Naive thymus-derived CD4-positive, alpha-beta T cell (primary cell): ENCODE data around the gene CBX3. TPM values are rescaled to one million over a fixed set of nuclear protein-coding genes. Genes with fewer than 3 reads are reported as not detected.
"Not testable (repeated sequence)": the region's sequence is repeated elsewhere in the genome, so short reads cannot be mapped to it uniquely, and the experiment has no call there.

Experiments used
- ATAC-seq: fragments of 150-1000 bp; cut with Tn5 transposase; 2 replicates; pipeline ENCODE4 v1.10.0; 2021; ENCODE audit warnings: mild to moderate bottlenecking, moderate library complexity
- CTCF ChIA-PET: fragments of 350-600 bp; sonication (Branson Sonifier 250); formaldehyde crosslinking; loops from one replicate; lab custom pipeline; 2021; ENCODE audit warnings: antibody characterized with exemption; lab: Charles Lee
- POLR2A ChIA-PET: fragments of 350-600 bp; sonication (Branson Sonifier 250); formaldehyde crosslinking; loops from one replicate; lab custom pipeline; 2021; ENCODE audit warnings: antibody characterized with exemption, inconsistent platforms; lab: Charles Lee
- DNase-seq, 9 donors: peaks; one replicate each; pipeline versions ENCODE4 v3.0.0 to v3.0.0-alpha.2; 2020 to 2022; ENCODE audit warnings: mixed read lengths in 1 of 9
- H3K27ac ChIP-seq: one replicate; pipeline ENCODE4 v1.7.0; 2013; ENCODE audit warnings: mild to moderate bottlenecking, low read depth, low read length, moderate library complexity
- H3K27me3 ChIP-seq, 2 donors: one replicate each; pipeline ENCODE4 v1.7.0; 2013; ENCODE audit warnings: low read length in 2 of 2, mild to moderate bottlenecking in 2 of 2, moderate library complexity in 2 of 2; ENCODE audit not compliant: control insufficient read depth in 2 of 2, insufficient read depth in 2 of 2
- H3K36me3 ChIP-seq, 3 experiments: 1 replicate in 2 of 3; 2 replicates in 1 of 3; pipeline ENCODE4 v1.7.0; 2013; ENCODE audit warnings: low read length in 3 of 3, mild to moderate bottlenecking in 3 of 3, moderate library complexity in 1 of 3; ENCODE audit not compliant: insufficient read depth in 3 of 3, control insufficient read depth in 2 of 3
- H3K4me1 ChIP-seq, 2 donors: one replicate each; pipeline ENCODE4 v1.7.0; 2013; ENCODE audit warnings: low read length in 2 of 2, mild to moderate bottlenecking in 2 of 2, moderate library complexity in 1 of 2; ENCODE audit not compliant: control insufficient read depth in 2 of 2, insufficient read depth in 2 of 2
- H3K4me3 ChIP-seq: 2 replicates; pipeline ENCODE4 v1.7.0; 2013; ENCODE audit warnings: mild to moderate bottlenecking, low read length
- H3K9me3 ChIP-seq, 3 experiments: 1 replicate in 2 of 3; 2 replicates in 1 of 3; pipeline ENCODE4 v1.7.0; 2013; ENCODE audit warnings: low read length in 3 of 3; ENCODE audit not compliant: control insufficient read depth in 2 of 3
- H3K27ac Mint-ChIP-seq, 9 donors: one replicate each; pipeline ENCODE4 v1.8.0; 2020 to 2022; ENCODE audit warnings: mixed read lengths in 9 of 9, mild to moderate bottlenecking in 8 of 9, moderate library complexity in 5 of 9, inconsistent platforms in 2 of 9
- H3K27me3 Mint-ChIP-seq, 5 donors: one replicate each; pipeline ENCODE4 v1.8.0; 2021 to 2022; ENCODE audit warnings: mixed read lengths in 5 of 5, mild to moderate bottlenecking in 1 of 5
- H3K36me3 Mint-ChIP-seq, 5 donors: one replicate each; pipeline ENCODE4 v1.8.0; 2020 to 2022; ENCODE audit warnings: mixed read lengths in 5 of 5, mild to moderate bottlenecking in 3 of 5, inconsistent platforms in 1 of 5
- H3K4me1 Mint-ChIP-seq, 7 donors: one replicate each; pipeline ENCODE4 v1.8.0; 2020 to 2022; ENCODE audit warnings: mixed read lengths in 7 of 7, mild to moderate bottlenecking in 3 of 7, inconsistent platforms in 1 of 7
- H3K4me3 Mint-ChIP-seq, 10 donors: one replicate each; pipeline ENCODE4 v1.8.0; 2020 to 2022; ENCODE audit warnings: mild to moderate bottlenecking in 10 of 10, mixed read lengths in 10 of 10, moderate library complexity in 6 of 10, inconsistent platforms in 2 of 10
- H3K9me3 Mint-ChIP-seq, 11 donors: one replicate each; pipeline ENCODE4 v1.8.0; 2020 to 2022; ENCODE audit warnings: mixed read lengths in 11 of 11, mild to moderate bottlenecking in 4 of 11, inconsistent platforms in 1 of 11, moderate library complexity in 1 of 11
- intact Hi-C, 2 donors: fragments of 100-400 bp; cut with micrococcal nuclease; formaldehyde crosslinking; loops; one replicate each; pipeline ENCODE4 v1.15.1; 2023
- polyA plus RNA-seq, 2 donors: library from polyadenylated mRNA; unstranded; fragments of 300-500 nt; fragmentation: Illumina TruSeq; gene quantifications; one replicate each; pipeline ENCODE4 v1.2.3, GENCODE V29; 2021
- total RNA-seq, 6 experiments: library from RNA in 5 of 6; stranded (reverse) in 5 of 6; gene quantifications; 1 replicate in 5 of 6; 2 replicates in 1 of 6; pipeline ENCODE4 v1.2.3 and lab custom pipeline; 2021 to 2026

CBX3 gene
- total RNA-seq (100 to 1,000 TPM; 103 to 214 (median 155) TPM), polyA plus RNA-seq (100 to 1,000 TPM in 1 of 2 donors, 10 to 100 TPM in 1; 86.9 to 111 TPM), total RNA-seq (lab: John Stamatoyannopoulos, UW) (112 reads per million, percentile 86 among the genes with 10 or more reads in this experiment)

GRCh38 chr7:26201247-26202018 is at the start of gene CBX3:
CBX3 (plus strand) TSS chr7:26201745; CDS start chr7:26202999, 1,254 bp downstream.
- POLR2A ChIA-PET, result interaction anchor here (0.6 to 13.1 kb wide), 25 partner anchors 9 to 307 kb away, joined by 3 to 289 read pairs (median 6); partner anchors contain the start of genes NFE2L3 and SNX10
- Histone ChIP-seq H3K4me1 (peaks cover 22 to 33% of the 10 kb centered on the region in 2 donors), H3K36me3 (peaks cover 11 to 41% (median 16%) of the 10 kb centered on the region in 3 experiments), H3K9me3 (no peaks in the 10 kb centered on the region), H3K4me3 (peak within 1 kb of the TSS; percentile 99), H3K27me3 (no peaks in the 10 kb centered on the region), H3K27ac (peak within 1 kb of the TSS; percentile 97)
- peaks cover 0 to 17% (median 0%) of the 10 kb centered on the region in 11 donors for H3K9me3 Mint-ChIP-seq
- peak in 6 of 9 donors; percentile 67 to 91 (median 85) for DNase-seq
- H3K36me3 Mint-ChIP-seq, result peaks cover 13 to 55% (median 41%) of the 10 kb centered on the region in 5 donors
- peak within 1 kb of the TSS; percentile 98 to 100 (median 100) for H3K27ac Mint-ChIP-seq
- intact Hi-C loops, result loop anchor here (1.0 to 5.0 kb wide), 13 partner anchors 45 to 1539 kb away; partner anchors contain the start of genes CYCS (in 1 of the 2), HIBADH (in 1 of the 2), HOXA10 (in 1 of the 2) and HOXA7 (in 1 of the 2)
- peak within 1 kb of the TSS; percentile 94 to 100 (median 100) for H3K4me3 Mint-ChIP-seq
- H3K27me3 Mint-ChIP-seq, result peaks cover 0 to 9% (median 0%) of the 10 kb centered on the region in 5 donors
- ATAC-seq, result peak; percentile 58
- H3K4me1 Mint-ChIP-seq, result peaks cover 32 to 60% (median 53%) of the 10 kb centered on the region in 7 donors
- CTCF ChIA-PET, result interaction anchor here (1.0 kb wide), 1 partner anchor 111 kb away, joined by 5 read pairs; no protein-coding TSS in a partner anchor

- Mint-ChIP-seq H3K4me3 (peak within 1 kb of the TSS; percentile 85 to 100 (median 92)), H3K36me3 (peaks cover 0 to 20% (median 0%) of the 10 kb centered on the region in 5 donors), H3K27me3 (no peaks in the 10 kb centered on the region), H3K9me3 (peaks cover 0 to 5% (median 0%) of the 10 kb centered on the region in 11 donors), H3K27ac (peak within 1 kb of the TSS; percentile 74 to 97 (median 93)), H3K4me1 (peaks cover 23 to 56% (median 51%) of the 10 kb centered on the region in 7 donors)
- DNase-seq (peak; percentile 71 to 90 (median 79)), ATAC-seq (peak; percentile 90)
- H3K4me1 ChIP-seq, result peaks cover 26 to 33% of the 10 kb centered on the region in 2 donors
- H3K9me3 ChIP-seq, result no peaks in the 10 kb centered on the region
- CTCF ChIA-PET, result interaction anchor here (0.5 to 2.2 kb wide), 12 partner anchors 8 to 73 kb away, joined by 3 to 18 read pairs (median 3); partner anchors contain the start of gene HNRNPA2B1
- peak within 1 kb of the TSS; percentile 77 for H3K4me3 ChIP-seq
- H3K27ac ChIP-seq, result peak within 1 kb of the TSS; percentile 73
- H3K36me3 ChIP-seq, result no peaks in the 10 kb centered on the region
- POLR2A ChIA-PET, result interaction anchor here (0.6 to 2.9 kb wide), 16 partner anchors 9 to 1598 kb away, joined by 3 to 73 read pairs (median 6); partner anchors contain the start of genes CBX3 and HNRNPA2B1
- intact Hi-C loops, result loop anchor here (1.0 to 10.0 kb wide), 11 partner anchors 40 to 1510 kb away; partner anchors contain the start of genes HNRNPA2B1 (in 2 of the 2), HIBADH (in 1 of the 2) and SKAP2 (in 1 of the 2)
- no peaks in the 10 kb centered on the region for H3K27me3 ChIP-seq
Measured at GRCh38 chr7:26151953-26152781, 49.4 kb upstream of the CBX3 start, which contains the start of gene NFE2L3. NFE2L3 (plus strand) TSS chr7:26152198; CDS start chr7:26152499, 301 bp downstream.

GRCh38 chr7:26152782-26153240 is 48.7 kb upstream of the CBX3 start:
- ChIA-PET POLR2A (interaction anchor here (0.9 to 2.9 kb wide), 12 partner anchors 8 to 64 kb away, joined by 3 to 73 read pairs (median 8); partner anchors contain the start of genes CBX3 and HNRNPA2B1), CTCF (interaction anchor here (0.5 to 2.2 kb wide), 6 partner anchors 9 to 74 kb away, joined by 3 to 18 read pairs (median 3); partner anchors contain the start of gene HNRNPA2B1)
- H3K9me3 ChIP-seq, H3K27me3 ChIP-seq, H3K9me3 Mint-ChIP-seq, H3K36me3 ChIP-seq, H3K27me3 Mint-ChIP-seq: not testable (repeated sequence)
- Mint-ChIP-seq H3K27ac (peak overlapping the region; percentile 55 to 97 (median 87)), H3K4me3 (peak overlapping the region; percentile 85 to 100 (median 91)), H3K4me1 (peaks cover 23 to 62% (median 57%) of the 10 kb centered on the region in 7 donors), H3K36me3 (peaks cover 0 to 20% (median 0%) of the 10 kb centered on the region in 5 donors)
- Histone ChIP-seq H3K4me3 (peak overlapping the region; percentile 77), H3K27ac (peak overlapping the region; percentile 73), H3K4me1 (peaks cover 30 to 38% of the 10 kb centered on the region in 2 donors)
- DNase-seq, result peak in 8 of 9 donors; percentile 18 to 56 (median 41)
- intact Hi-C loops, result loop anchor here (1.0 to 10.0 kb wide), 12 partner anchors 41 to 1509 kb away; partner anchors contain the start of genes HNRNPA2B1 (in 2 of the 2), HIBADH (in 1 of the 2), SKAP2 (in 1 of the 2) and SNX10 (in 1 of the 2)
- ATAC-seq, result peak; percentile 18

GRCh38 chr7:26153241-26153822 is 48.2 kb upstream of the CBX3 start:
- Histone ChIP-seq H3K4me1 (peaks cover 30 to 38% of the 10 kb centered on the region in 2 donors), H3K4me3 (peak overlapping the region; percentile 77), H3K27me3 (no peaks in the 10 kb centered on the region), H3K9me3 (no peaks in the 10 kb centered on the region), H3K36me3 (no peaks in the 10 kb centered on the region), H3K27ac (no peak overlapping the region)
- H3K27me3 Mint-ChIP-seq, result no peaks in the 10 kb centered on the region
- ChIA-PET CTCF (interaction anchor here (1.9 kb wide), 1 partner anchor 62 kb away, joined by 7 read pairs; no protein-coding TSS in a partner anchor), POLR2A (interaction anchor here (6.6 kb wide), 1 partner anchor 47 kb away, joined by 61 read pairs; the partner anchor contains the start of genes CBX3 and HNRNPA2B1)
- ATAC-seq (no peak), DNase-seq (peak in 2 of 9 donors; percentile 12 to 38)
- H3K27ac Mint-ChIP-seq, result peak overlapping the region; percentile 55 to 97 (median 87)
- H3K4me1 Mint-ChIP-seq, result peaks cover 23 to 66% (median 62%) of the 10 kb centered on the region in 7 donors
- H3K36me3 Mint-ChIP-seq, result peaks cover 0 to 23% (median 0%) of the 10 kb centered on the region in 5 donors
- intact Hi-C loops, result loop anchor here (1.0 to 10.0 kb wide), 8 partner anchors 41 to 1509 kb away; partner anchors contain the start of genes HIBADH (in 1 of the 2), SKAP2 (in 1 of the 2) and SNX10 (in 1 of the 2)
- H3K9me3 Mint-ChIP-seq, result peaks cover 0 to 2% (median 0%) of the 10 kb centered on the region in 11 donors
- peak overlapping the region; percentile 85 to 100 (median 91) for H3K4me3 Mint-ChIP-seq
